ENCODE data around the gene CEACAM1. TPM values are rescaled to one million over a fixed set of nuclear protein-coding genes. Genes with fewer than 3 reads are reported as not detected.

The CEACAM1 gene
- total RNA-seq, 4 donors from 2014 or later = 0.51 to 24.7 (median 6.5) TPM

DNA sequence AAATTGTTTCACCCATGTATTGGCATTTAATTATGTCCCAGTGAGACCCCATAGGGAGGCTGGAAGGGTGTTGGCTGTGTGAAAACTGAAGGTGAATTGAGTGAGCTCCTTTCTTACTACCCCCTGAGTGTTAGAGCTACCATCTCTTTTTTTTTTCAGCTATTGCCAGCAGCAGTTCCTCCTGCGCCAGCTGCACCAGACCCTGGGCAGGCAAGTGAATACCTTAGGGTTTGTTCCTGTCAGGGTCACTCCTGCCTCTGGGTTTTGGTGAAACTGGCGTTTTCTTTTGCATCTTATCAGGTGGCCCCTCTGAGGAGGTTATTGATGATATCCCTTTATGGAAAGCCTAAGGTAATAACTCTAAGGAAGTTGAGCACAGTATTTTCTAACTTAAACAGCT, 40.9 kb upstream of the CEACAM1 start:
- TF ChIP-seq, protein P1, sequence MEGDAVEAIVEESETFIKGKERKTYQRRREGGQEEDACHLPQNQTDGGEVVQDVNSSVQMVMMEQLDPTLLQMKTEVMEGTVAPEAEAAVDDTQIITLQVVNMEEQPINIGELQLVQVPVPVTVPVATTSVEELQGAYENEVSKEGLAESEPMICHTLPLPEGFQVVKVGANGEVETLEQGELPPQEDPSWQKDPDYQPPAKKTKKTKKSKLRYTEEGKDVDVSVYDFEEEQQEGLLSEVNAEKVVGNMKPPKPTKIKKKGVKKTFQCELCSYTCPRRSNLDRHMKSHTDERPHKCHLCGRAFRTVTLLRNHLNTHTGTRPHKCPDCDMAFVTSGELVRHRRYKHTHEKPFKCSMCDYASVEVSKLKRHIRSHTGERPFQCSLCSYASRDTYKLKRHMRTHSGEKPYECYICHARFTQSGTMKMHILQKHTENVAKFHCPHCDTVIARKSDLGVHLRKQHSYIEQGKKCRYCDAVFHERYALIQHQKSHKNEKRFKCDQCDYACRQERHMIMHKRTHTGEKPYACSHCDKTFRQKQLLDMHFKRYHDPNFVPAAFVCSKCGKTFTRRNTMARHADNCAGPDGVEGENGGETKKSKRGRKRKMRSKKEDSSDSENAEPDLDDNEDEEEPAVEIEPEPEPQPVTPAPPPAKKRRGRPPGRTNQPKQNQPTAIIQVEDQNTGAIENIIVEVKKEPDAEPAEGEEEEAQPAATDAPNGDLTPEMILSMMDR (IDR thresholded peaks at IDR 0.05) = no peak
- no peak for TF ChIP-seq POLR2A (IDR thresholded peaks at IDR 0.05)
- intact Hi-C loops (cut with DNase I; ENCODE audit: low total_unique reads) = no loop called here
- no peak overlapping the region for H3K4me3 ChIP-seq
- H3K36me3 ChIP-seq = no peaks in the 10 kb centered on the region
- no peaks in the 10 kb centered on the region for H3K9me3 ChIP-seq
- H3K4me1 ChIP-seq = no peaks in the 10 kb centered on the region
- H3K27me3 ChIP-seq = no peaks in the 10 kb centered on the region
- H3K27ac ChIP-seq = no peak overlapping the region
- no peak for DNase-seq

DNA sequence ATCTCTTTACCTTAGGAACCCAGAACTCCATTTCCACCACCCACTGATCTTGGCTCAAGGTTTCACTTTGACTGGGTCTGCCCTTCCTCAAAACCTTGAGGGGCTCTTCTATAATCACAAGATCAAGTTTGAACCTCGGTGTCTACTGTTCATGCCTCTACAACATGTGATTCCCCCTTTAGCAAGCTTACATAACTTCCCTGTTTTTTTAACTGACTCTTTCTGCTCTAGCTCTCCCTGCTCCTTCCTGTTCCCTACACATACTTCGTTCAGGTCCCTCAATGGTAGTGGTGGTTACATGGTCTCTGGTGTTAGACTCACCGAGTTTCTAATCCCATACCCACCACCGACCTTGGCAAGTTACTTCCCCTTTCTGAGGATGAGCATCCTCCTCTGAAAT, 39.7 kb upstream of the CEACAM1 start:
- no peak overlapping the region for H3K27ac ChIP-seq
- H3K9me3 ChIP-seq = no peaks in the 10 kb centered on the region
- H3K36me3 ChIP-seq = no peaks in the 10 kb centered on the region
- TF ChIP-seq POLR2A (IDR thresholded peaks at IDR 0.05) = no peak
- TF ChIP-seq, protein P1 (IDR thresholded peaks at IDR 0.05) = no peak
- H3K4me3 ChIP-seq = no peak overlapping the region
- intact Hi-C loops (cut with DNase I; ENCODE audit: low total_unique reads) = no loop called here
- H3K4me1 ChIP-seq = no peaks in the 10 kb centered on the region
- DNase-seq = no peak
- no peaks in the 10 kb centered on the region for H3K27me3 ChIP-seq

DNA sequence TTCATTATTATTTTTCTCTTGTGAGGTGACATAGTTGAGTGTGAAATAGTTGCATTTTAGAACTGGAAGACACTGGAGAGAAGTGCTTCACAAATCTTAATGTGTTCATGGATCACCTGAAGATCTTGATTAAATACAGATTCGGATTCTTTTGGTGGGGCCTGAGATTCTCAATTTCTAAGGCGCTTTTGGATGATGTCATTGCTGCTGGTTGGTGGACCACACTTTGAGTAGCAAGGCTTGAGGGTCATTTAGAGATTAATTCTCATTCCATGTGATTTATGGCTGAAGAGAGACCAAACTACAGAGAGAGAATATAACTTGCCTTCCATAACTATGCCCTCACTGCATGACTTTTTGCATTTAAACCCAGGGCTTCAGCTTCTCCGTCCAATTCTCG, 39.3 kb upstream of the CEACAM1 start:
- intact Hi-C loops (cut with DNase I; ENCODE audit: low total_unique reads) = no loop called here
- TF ChIP-seq, protein P1 (IDR thresholded peaks at IDR 0.05) = no peak
- TF ChIP-seq POLR2A (IDR thresholded peaks at IDR 0.05) = no peak

DNA sequence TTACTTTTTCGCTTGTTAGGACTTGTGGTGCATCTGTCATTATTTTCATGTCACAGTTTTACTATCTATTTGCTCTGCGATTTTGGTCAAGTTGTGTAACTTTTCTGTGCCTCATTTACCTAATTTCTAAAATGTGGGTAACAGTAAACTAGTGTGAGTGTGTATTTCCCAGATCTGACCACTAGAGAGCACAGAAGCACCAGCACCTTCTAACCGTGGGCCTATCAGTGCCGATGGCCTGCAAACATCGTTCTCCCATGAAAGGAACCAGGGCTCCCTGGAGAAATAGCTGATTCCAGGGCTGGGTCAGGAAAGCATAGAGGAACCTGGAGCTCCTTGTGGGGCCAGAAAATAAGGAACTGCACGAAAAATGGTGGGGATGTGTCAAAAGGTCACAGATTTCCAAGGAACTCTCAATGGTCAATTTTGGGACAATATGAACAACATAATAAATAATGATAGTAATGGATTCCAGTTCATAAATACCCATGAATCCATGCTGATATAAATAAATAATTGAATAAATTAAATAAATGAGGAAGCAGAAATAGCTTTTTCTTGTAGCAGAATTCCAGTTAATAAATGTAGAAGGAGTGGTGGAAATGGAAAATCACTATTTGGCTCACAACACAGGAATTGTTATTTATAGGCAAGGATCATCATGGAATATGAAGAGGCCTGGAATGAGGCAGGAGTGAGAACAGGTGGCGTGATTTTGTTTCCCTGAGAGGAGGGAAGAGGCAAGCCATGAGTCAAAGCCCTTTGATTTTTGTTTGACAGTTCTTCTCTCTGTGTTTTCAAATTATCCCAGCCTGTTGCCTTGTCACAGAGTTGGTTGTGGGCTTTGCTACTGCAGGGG, 35.3 kb upstream of the CEACAM1 start:
- no peaks in the 10 kb centered on the region for H3K9me3 ChIP-seq
- no peak overlapping the region for H3K27ac ChIP-seq
- H3K36me3 ChIP-seq = no peaks in the 10 kb centered on the region
- H3K4me1 ChIP-seq = no peaks in the 10 kb centered on the region
- H3K27me3 ChIP-seq = no peaks in the 10 kb centered on the region
- TF ChIP-seq, protein P1 (IDR thresholded peaks at IDR 0.05) = peak; percentile 28 to 55 (median 46)
- no peak for TF ChIP-seq POLR2A (IDR thresholded peaks at IDR 0.05)
- H3K4me3 ChIP-seq = no peak overlapping the region
- DNase-seq = no peak
- intact Hi-C loops (cut with DNase I; ENCODE audit: low total_unique reads) = no loop called here

More for the DNA sequence above, 39.3 kb upstream of the CEACAM1 start:
- Histone ChIP-seq H3K36me3 (no peaks in the 10 kb centered on the region), H3K4me1 (no peaks in the 10 kb centered on the region), H3K9me3 (no peaks in the 10 kb centered on the region), H3K27me3 (no peaks in the 10 kb centered on the region), H3K4me3 (no peak overlapping the region), H3K27ac (no peak overlapping the region)
- DNase-seq = no peak

DNA sequence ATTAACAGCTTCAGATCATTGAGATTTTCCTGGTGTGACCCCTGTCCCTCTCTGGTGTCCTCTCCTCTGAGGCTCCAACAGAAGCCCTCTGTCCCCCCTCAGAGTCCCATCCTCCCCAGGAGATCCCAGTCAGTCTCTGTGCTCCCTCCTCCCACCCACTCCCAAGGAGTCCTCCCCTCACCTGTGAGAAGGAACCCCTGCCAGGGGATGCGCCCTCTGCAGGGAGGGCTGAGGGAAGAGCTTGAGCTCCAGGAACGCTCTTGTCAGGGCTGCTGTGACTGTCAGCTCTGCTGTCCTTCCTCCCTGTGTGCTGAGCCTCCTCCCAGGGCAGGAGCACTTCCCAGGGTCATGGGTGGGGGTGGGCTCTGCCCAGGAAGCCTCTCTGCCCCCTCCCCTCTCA, 33.2 kb upstream of the CEACAM1 start:
- intact Hi-C loops (cut with DNase I; ENCODE audit: low total_unique reads) = no loop called here
- no peaks in the 10 kb centered on the region for H3K36me3 ChIP-seq
- TF ChIP-seq, protein P1 (IDR thresholded peaks at IDR 0.05) = no peak
- no peak for TF ChIP-seq POLR2A (IDR thresholded peaks at IDR 0.05)

More for the DNA sequence above, 33.2 kb upstream of the CEACAM1 start:
- no peaks in the 10 kb centered on the region for H3K27me3 ChIP-seq
- DNase-seq = no peak
- no peaks in the 10 kb centered on the region for H3K9me3 ChIP-seq
- no peak overlapping the region for H3K27ac ChIP-seq
- H3K4me3 ChIP-seq = no peak overlapping the region
- H3K4me1 ChIP-seq = no peaks in the 10 kb centered on the region
